ENCODE data around the gene KRT10.

Gene KRT10

DNA sequence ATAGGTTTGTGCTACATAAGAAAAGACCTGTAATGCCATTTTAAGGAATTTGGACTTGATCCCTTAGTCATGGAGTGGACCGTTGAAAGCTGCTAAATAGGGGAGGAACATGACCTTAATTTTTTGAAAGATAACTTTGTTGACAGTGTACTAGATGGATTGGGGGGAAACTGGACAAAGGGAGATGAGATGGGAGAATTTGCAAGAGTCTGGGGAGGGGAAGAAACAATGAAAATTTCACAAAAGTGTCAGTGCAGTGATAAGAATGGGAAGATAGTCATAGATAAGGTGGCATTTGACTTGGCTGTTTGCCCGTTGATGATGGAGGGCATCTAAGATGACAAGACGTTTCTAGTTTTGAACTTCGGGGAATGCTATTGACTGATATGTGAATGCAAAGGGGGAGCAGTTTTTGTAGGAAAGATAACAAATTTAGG, 22.3 kb upstream of the KRT10 start:
- TF ChIP-seq CTCF (IDR thresholded peaks at IDR 0.05) = no peak

DNA sequence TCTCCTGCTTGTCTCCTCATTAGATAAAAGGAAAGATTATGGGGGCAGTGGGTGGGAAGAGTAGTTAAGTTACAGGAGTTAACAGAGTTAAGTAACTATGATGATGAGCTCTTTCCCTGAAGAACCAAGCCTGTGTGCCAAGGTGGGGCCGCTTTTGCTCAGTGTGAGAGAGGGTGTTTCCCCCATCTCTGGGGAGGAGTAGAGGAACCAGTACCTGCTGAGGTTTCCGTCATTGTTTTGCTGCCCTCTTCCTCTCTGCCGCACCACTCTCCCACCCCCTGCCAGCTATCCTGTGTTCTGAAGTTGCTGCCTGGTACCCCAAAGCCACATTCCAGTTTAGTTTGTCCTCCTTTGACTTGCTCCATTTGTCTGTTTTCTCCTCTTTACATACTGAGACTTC, 20.8 kb upstream of the KRT10 start:
- no peak for TF ChIP-seq CTCF (IDR thresholded peaks at IDR 0.05)

- no peak for TF ChIP-seq CTCF (IDR thresholded peaks at IDR 0.05)
Observed at GRCh38 chr17:40841246-40841645, 18.8 kb upstream of the KRT10 start.

DNA sequence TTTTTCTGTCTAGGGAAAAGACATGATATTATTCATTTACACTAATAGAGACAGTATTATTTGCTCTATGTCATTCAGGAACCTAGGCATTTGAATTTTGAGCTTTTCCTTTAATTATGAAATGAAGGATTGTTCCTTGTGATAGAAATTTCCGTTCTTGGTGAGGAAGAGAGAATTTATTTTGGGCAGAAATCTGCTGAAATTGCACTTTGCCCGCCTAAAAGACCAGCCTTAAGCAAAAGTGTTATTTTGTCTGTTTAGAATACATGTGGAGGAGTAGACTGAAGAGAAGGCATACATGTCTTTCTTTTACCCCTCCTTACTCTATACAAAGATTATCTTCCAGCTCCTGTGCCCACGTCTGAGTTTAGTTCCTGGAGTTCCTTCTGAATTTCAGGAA, 16.8 kb upstream of the KRT10 start:
- TF ChIP-seq CTCF (IDR thresholded peaks at IDR 0.05) = no peak

- no peak for TF ChIP-seq CTCF (IDR thresholded peaks at IDR 0.05)
Observed at GRCh38 chr17:40836020-40836419, 13.6 kb upstream of the KRT10 start.

GRCh38 chr17:40833882-40834281, 11.5 kb upstream of the KRT10 start:
- no peak for TF ChIP-seq CTCF (IDR thresholded peaks at IDR 0.05)

GRCh38 chr17:40832840-40833239, 10.4 kb upstream of the KRT10 start:
- TF ChIP-seq CTCF (IDR thresholded peaks at IDR 0.05) = no peak

- TF ChIP-seq CTCF (IDR thresholded peaks at IDR 0.05) = no peak
Observed at GRCh38 chr17:40830085-40830776, 7.8 kb upstream of the KRT10 start.

Data from LNCAP (cell line).